ENCODE measurements around the gene PLD4. TPM values are rescaled to one million over a fixed set of nuclear protein-coding genes. Genes with fewer than 3 reads are reported as not detected.
"Not testable (repeated sequence)": the region's sequence is repeated elsewhere in the genome, so short reads cannot be mapped to it uniquely, and the experiment has no call there.

PLD4 gene
- total RNA-seq, 4 donors from 2014 or later, result under 0.01 to 0.42 (median 0.31) TPM; not detected in 1

- 72% methylated on average over 4 of the region's 35 CpGs; no CpG with 5 or more reads in 1 of the 2 donors for WGBS, 2 donors (ENCODE audit: low coverage in 1 of 2)
- peaks cover 0 to 100% of the 10 kb centered on the region in 2 donors for H3K36me3 ChIP-seq
Measured at GRCh38 chr14:104947881-104948735, 23.4 kb downstream of the PLD4 start.

GRCh38 chr14:104948736-104949031 lies 24.0 kb downstream of the PLD4 start:
- Histone ChIP-seq H3K9me3 (no peaks in the 10 kb centered on the region), H3K36me3 (peaks cover 0 to 100% of the 10 kb centered on the region in 2 donors), H3K4me3 (no peak overlapping the region), H3K27me3 (no peaks in the 10 kb centered on the region), H3K4me1 (no peaks in the 10 kb centered on the region), H3K27ac (no peak overlapping the region)
- TF ChIP-seq EP300 (IDR thresholded peaks at IDR 0.05) (no peak), POLR2AphosphoS5 (IDR thresholded peaks at IDR 0.05) (no peak), POLR2A (IDR thresholded peaks at IDR 0.05) (no peak), CTCF (IDR thresholded peaks at IDR 0.05) (no peak)
- WGBS, 2 donors (ENCODE audit: low coverage in 1 of 2), result no CpG with 5 or more reads among the region's 11 CpGs
- ATAC-seq, result no peak

More at GRCh38 chr14:104947881-104948735, 23.4 kb downstream of the PLD4 start:
- H3K27ac ChIP-seq, ATAC-seq, H3K9me3 ChIP-seq, H3K27me3 ChIP-seq, H3K4me3 ChIP-seq, H3K4me1 ChIP-seq: not testable (repeated sequence)

GRCh38 chr14:104949406-104949955 lies 24.8 kb downstream of the PLD4 start:
- not testable (repeated sequence) for H3K9me3 ChIP-seq, H3K27ac ChIP-seq, ATAC-seq, H3K27me3 ChIP-seq, H3K4me1 ChIP-seq, H3K4me3 ChIP-seq
- peaks cover 0 to 100% of the 10 kb centered on the region in 2 donors for H3K36me3 ChIP-seq
- 67% methylated on average over 1 of the region's 24 CpGs; no CpG with 5 or more reads in 1 of the 2 donors for WGBS, 2 donors (ENCODE audit: low coverage in 1 of 2)

- H3K4me1 ChIP-seq, result no peaks in the 10 kb centered on the region
- ATAC-seq, result no peak
- TF ChIP-seq EP300 (IDR thresholded peaks at IDR 0.05), result no peak
- no peak for TF ChIP-seq POLR2A (IDR thresholded peaks at IDR 0.05)
- TF ChIP-seq POLR2AphosphoS5 (IDR thresholded peaks at IDR 0.05), result no peak
- no peak for TF ChIP-seq CTCF (IDR thresholded peaks at IDR 0.05)
- H3K27me3 ChIP-seq, result no peaks in the 10 kb centered on the region
- 100% methylated on average over 1 of the region's 17 CpGs; no CpG with 5 or more reads in 1 of the 2 donors for WGBS, 2 donors (ENCODE audit: low coverage in 1 of 2)
- H3K36me3 ChIP-seq, result peaks cover 0 to 100% of the 10 kb centered on the region in 2 donors
- no peak overlapping the region for H3K4me3 ChIP-seq
- no peak overlapping the region for H3K27ac ChIP-seq
- no peaks in the 10 kb centered on the region for H3K9me3 ChIP-seq
Measured at GRCh38 chr14:104950021-104950420, 25.3 kb downstream of the PLD4 start.

- no CpG with 5 or more reads among the region's 15 CpGs for WGBS, 2 donors (ENCODE audit: low coverage in 1 of 2)
- H3K4me1 ChIP-seq, H3K27ac ChIP-seq, H3K9me3 ChIP-seq, H3K4me3 ChIP-seq, ATAC-seq, H3K27me3 ChIP-seq: not testable (repeated sequence)
- peaks cover 0 to 100% of the 10 kb centered on the region in 2 donors for H3K36me3 ChIP-seq
Measured at GRCh38 chr14:104950701-104951100, 26.0 kb downstream of the PLD4 start.

- not testable (repeated sequence) for H3K27me3 ChIP-seq, ATAC-seq, H3K27ac ChIP-seq, H3K4me3 ChIP-seq, H3K9me3 ChIP-seq
- Histone ChIP-seq H3K36me3 (peaks cover 0 to 100% of the 10 kb centered on the region in 2 donors), H3K4me1 (peaks cover 0 to 11% (median under 1%) of the 10 kb centered on the region in 3 donors)
- WGBS, 2 donors (ENCODE audit: low coverage in 1 of 2), result 91 to 100% methylated on average over 2 to 10 of the region's 28 CpGs
Measured at GRCh38 chr14:104951863-104952657, 27.4 kb downstream of the PLD4 start.

Data from gastroesophageal sphincter (tissue), 4 donors.